ENCODE results near the gene IMPA2. TPM values are rescaled to one million over a fixed set of nuclear protein-coding genes. Genes with fewer than 3 reads are reported as not detected.

Gene IMPA2
- total and polyA plus RNA-seq, 2 of the 13 experiments (the other 11 are each of a cell fraction or from before 2014, with no cell fraction given): 37.8 to 71.8 TPM

DNA sequence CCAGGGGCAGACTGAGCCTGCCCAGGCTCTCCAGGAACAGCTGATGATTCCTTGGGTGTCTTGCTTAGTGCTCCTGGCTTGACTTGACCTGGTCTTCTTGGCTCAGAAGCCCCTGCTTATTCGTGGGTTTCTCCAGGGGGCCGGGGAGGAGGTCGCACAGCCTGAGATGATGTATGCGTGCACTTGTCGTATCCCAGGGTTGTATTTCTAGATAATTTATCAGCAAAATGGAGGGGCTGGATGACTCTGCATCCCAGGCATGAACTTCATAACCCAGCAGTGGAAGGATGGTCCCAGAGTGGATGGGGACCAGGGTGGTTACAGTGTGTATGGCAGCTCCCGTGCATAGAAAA, 25.2 kb downstream of the IMPA2 start:
- H3K4me2 ChIP-seq (ENCODE audit: low read depth, low read length): no peak overlapping the region
- no peaks in the 10 kb centered on the region for H3K9me3 ChIP-seq (ENCODE audit: low read length)
- WGBS (ENCODE audit: low lambda C conversion rate): 100% methylated on average over 5 of the region's 6 CpGs
- no peak for TF ChIP-seq ZNF615 (CRISPR knock-in tag; IDR thresholded peaks at IDR 0.05; ENCODE audit: borderline replicate concordance)
- no peak for TF ChIP-seq ZNF556 (CRISPR knock-in tag; IDR thresholded peaks at IDR 0.05; ENCODE audit: borderline replicate concordance)
- TF ChIP-seq EZH2 (conservative IDR thresholded peaks at IDR 0.05; ENCODE audit: low read depth, low read length): no peak
- no peak for TF ChIP-seq MED1 (CRISPR knock-in tag; IDR thresholded peaks at IDR 0.05)
- TF ChIP-seq MXD4 (CRISPR knock-in tag; IDR thresholded peaks at IDR 0.05): no peak
- no peak for TF ChIP-seq ZBTB3 (CRISPR knock-in tag; IDR thresholded peaks at IDR 0.05; ENCODE audit: borderline replicate concordance, low read depth)
- TF ChIP-seq, protein P1, sequence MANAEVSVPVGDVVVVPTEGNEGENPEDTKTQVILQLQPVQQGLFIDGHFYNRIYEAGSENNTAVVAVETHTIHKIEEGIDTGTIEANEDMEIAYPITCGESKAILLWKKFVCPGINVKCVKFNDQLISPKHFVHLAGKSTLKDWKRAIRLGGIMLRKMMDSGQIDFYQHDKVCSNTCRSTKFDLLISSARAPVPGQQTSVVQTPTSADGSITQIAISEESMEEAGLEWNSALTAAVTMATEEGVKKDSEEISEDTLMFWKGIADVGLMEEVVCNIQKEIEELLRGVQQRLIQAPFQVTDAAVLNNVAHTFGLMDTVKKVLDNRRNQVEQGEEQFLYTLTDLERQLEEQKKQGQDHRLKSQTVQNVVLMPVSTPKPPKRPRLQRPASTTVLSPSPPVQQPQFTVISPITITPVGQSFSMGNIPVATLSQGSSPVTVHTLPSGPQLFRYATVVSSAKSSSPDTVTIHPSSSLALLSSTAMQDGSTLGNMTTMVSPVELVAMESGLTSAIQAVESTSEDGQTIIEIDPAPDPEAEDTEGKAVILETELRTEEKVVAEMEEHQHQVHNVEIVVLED (CRISPR knock-in tag; IDR thresholded peaks at IDR 0.05; ENCODE audit: borderline replicate concordance): no peak
- TF ChIP-seq, protein P2, sequence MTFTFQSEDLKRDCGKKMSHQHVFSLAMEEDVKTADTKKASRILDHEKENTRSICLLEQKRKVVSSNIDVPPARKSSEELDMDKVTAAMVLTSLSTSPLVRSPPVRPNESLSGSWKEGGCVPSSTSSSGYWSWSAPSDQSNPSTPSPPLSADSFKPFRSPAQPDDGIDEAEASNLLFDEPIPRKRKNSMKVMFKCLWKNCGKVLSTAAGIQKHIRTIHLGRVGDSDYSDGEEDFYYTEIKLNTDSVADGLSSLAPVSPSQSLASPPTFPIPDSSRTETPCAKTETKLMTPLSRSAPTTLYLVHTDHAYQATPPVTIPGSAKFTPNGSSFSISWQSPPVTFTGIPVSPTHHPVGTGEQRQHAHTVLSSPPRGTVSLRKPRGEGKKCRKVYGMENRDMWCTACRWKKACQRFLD (CRISPR knock-in tag; IDR thresholded peaks at IDR 0.05; ENCODE audit: borderline replicate concordance): no peak
- TF ChIP-seq, protein P3, sequence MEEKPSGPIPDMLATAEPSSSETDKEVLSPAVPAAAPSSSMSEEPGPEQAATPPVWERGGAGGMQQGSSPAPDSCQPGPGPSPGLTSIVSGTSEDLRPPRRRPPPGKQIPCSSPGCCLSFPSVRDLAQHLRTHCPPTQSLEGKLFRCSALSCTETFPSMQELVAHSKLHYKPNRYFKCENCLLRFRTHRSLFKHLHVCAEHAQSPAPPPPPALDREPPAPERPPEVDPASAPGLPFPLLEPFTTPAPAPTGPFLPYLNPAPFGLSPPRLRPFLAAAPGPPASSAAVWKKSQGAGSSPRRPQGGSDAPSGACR (CRISPR knock-in tag; IDR thresholded peaks at IDR 0.05): no peak
- DNase-seq (ENCODE audit: low spot score): no peak
- intact Hi-C loops (cut with micrococcal nuclease; ENCODE audit: unreplicated experiment): no loop called here
- no peak overlapping the region for H3K9ac ChIP-seq (ENCODE audit: insufficient read depth, low read depth, low read length)
- FAIRE-seq: no peak
- no peak overlapping the region for H3K27ac ChIP-seq (ENCODE audit: extremely low read length, insufficient read depth, low read length)
- in situ Hi-C loops (cut with HindIII; ENCODE audit: extremely low pct_ligation_motif_present, low pct_unique_long_range_greater_than_20kb): no loop called here
- ChIA-PET POLR2A (no interaction called here), CTCF (ENCODE audit: low intra/inter-chr PET ratio, low total read pairs) (no interaction called here)
- H3K4me1 ChIP-seq (ENCODE audit: insufficient read depth, low read length): peaks cover 34% of the 10 kb centered on the region
- H3K79me2 ChIP-seq (ENCODE audit: insufficient read depth, low read length): no peaks in the 10 kb centered on the region
- BruUV-seq (replicated peaks): no TSS peak
- ATAC-seq: no peak
- H3K27me3 ChIP-seq (ENCODE audit: control insufficient read depth in 1 of 2, insufficient read depth in 2 of 2, low read length in 2 of 2): no peaks in the 10 kb centered on the region
- no peak overlapping the region for H2AFZ ChIP-seq (ENCODE audit: low read length)
- H4K20me1 ChIP-seq (ENCODE audit: insufficient read depth, low read length): peaks cover 6% of the 10 kb centered on the region; the same call in 1 of the 2 replicates
- H3K4me3 ChIP-seq (replicated peaks in 1 of 3; ENCODE audit: insufficient read depth in 1 of 3, low read depth in 2 of 3, low read length in 3 of 3): no peak overlapping the region
- peaks cover 16 to 47% of the 10 kb centered on the region in 2 experiments; a peak in 4 of 5 replicates for H3K36me3 ChIP-seq (replicated peaks in 1 of 2; ENCODE audit: control insufficient read depth in 1 of 2, insufficient read depth in 2 of 2, low read length in 2 of 2)

Data from HepG2 (cell line).